HS-5 (cell line): ENCODE measurements around the gene EPHA10.
"Not testable (repeated sequence)": the region's sequence is repeated elsewhere in the genome, so short reads cannot be mapped to it uniquely, and the experiment has no call there.

Experiments
- DNase-seq: peaks from one replicate; pipeline ENCODE4 v3.0.0-alpha.2; 2012; ENCODE audit warnings: low read depth

Gene EPHA10

GRCh38 chr1:37764888-37765441 lies at the start of gene EPHA10:
Gene EPHA10 (minus strand): TSS chr1:37765120. CDS start chr1:37765066, 54 bp downstream.
- DNase-seq, result no peak

GRCh38 chr1:37814252-37814651 lies 49.3 kb upstream of the EPHA10 start:
- no peak for DNase-seq

GRCh38 chr1:37813529-37814145 lies 48.7 kb upstream of the EPHA10 start:
- DNase-seq, result no peak

GRCh38 chr1:37811027-37811655 lies 46.2 kb upstream of the EPHA10 start:
- DNase-seq, result no peak

GRCh38 chr1:37809942-37810341 lies 45.0 kb upstream of the EPHA10 start:
- no peak for DNase-seq

GRCh38 chr1:37808369-37809319 lies 43.7 kb upstream of the EPHA10 start:
- no peak for DNase-seq

GRCh38 chr1:37807555-37808368 lies 42.8 kb upstream of the EPHA10 start, which contains the start of the genes C1orf122 and YRDC:
Gene C1orf122 (plus strand): TSS chr1:37807790. CDS start chr1:37808405, 615 bp downstream.
Gene YRDC (minus strand): TSS chr1:37808208. CDS start chr1:37808180, 28 bp downstream.
- no peak for DNase-seq

- DNase-seq, result no peak
Measured at GRCh38 chr1:37807220-37807554, 42.3 kb upstream of the EPHA10 start.

DNA sequence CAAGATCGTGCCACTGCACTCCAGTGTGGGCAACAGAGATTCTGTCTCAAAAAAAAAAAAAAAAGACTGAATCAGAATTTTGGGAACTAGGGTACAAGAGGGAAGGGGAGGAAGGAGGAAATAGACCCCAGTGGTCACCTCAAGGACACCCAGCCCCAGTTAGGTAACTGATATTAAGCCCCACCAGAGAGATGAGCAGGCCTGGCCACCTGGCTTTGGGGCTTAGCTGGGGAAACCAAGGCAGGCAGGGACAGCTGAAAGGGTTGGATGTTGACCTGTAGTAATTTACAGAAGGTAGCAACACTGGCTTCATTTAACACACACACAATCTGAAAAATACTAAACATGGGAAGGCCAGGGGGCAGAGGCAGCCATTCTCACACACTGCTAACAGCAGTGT lies 37.5 kb upstream of the EPHA10 start:
- no peak for DNase-seq

DNA sequence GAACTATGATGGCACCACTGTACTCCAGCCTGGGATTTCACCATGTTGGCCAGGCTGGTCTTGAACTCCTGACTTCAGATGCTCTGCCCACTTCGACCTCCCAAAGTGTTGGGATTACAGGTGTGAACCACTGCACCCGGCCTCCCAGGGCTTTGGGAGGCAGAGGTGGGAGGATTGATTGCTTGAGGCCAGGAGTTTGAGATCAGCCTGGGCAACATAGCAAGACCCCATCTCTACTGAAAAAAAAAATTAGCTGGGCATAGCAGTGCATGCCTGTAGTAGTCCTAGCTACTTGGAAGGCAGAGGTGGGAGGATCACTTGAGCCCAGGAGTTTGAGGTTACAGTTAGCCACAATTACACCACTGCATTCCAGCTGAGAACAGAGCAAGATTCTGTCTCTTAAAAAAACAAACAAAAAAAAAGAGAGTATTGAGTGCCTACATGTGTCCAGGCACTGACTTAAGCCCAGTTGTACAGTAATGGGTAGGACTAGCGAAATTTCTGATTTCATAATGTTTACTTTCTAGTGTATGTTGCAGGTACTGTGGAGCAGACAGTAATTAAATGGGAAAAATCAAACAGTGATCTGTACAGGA lies 32.9 kb upstream of the EPHA10 start:
- DNase-seq, result no peak

DNA sequence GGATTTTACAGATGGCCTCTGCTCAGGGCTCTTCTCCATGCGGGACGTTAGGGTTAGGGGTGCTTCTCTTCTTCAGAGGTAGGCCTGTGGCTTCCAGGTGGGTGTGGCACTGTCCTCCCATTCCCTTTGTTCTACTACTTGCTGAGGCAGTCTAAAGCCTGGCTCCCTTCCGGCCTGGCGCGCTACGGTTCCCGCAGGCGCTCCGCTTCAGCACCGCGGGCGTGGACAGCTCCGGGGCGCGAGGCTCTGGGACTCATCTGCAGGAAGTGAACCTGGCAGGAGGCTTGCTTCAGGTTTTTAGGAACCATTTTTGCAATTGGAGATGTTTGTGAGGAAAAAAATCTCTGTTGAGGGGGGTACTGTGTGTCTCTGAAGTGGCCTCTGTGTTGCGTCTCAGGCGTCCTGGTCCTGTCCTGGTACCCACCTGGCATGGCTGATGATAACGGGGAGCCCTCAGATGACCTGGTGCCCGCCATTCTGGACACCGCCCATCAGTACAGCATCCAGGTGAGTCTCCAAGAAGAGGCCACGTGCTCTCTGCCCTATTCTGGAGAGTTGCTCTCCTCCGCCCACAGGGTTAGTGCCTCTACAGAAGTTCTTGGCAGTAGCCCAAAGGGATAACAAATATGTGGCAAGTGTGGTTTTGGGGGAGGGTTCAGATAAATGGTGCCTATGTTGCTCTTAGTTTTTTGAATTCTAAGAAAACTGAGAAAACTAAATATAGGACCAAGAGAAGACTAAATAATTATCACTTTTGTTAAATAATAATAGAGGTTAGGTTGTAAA lies 30.6 kb upstream of the EPHA10 start:
- DNase-seq, result no peak

DNA sequence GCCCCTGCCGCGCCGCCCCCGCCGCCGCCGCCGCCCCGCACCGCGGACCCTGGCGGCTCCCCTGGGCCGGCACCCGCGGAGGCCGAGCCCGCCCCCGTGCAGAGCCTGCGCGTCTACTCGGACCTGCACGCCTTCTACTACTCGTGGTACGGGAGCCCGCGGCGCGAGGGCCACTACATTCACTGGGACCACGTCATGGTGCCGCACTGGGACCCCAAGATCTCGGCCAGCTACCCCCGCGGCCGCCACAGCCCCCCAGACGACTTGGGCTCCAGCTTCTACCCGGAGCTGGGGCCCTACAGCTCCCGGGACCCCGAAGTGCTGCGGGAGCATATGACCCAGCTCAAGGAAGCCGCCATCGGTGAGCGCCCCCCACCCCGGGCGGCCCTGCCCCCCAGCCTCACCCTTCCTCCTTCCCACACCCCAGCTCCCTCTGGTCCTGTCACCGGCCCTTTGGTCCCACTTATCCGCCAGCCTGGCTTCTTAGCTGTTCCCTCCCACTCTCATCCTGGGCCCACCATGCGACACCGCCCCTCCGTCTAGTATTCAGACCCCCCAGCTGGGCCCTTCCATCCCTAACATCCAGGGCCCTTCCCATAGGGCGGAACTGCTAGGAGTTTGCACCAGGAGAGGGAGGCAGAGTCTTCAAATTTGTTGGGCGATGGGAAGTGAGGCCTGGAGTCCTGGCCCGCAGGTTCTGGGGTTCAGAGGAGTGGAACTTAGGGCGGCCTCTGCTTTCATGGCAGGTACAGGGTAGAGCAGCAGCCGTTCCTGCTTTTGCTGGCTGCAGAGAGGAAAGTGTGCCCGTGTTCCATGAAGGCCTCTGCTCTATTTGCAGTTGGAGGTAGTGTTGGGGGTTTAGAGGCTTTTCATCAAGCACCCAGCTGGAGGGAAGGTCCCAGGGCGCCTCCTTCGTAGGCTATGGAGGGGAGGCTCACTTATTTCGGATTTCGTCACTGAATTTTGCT lies 29.7 kb upstream of the EPHA10 start:
- DNase-seq, result no peak

- DNase-seq, result no peak
Measured at GRCh38 chr1:37793773-37794371, 29.0 kb upstream of the EPHA10 start, which contains the start of gene MANEAL. Gene MANEAL (plus strand): TSS chr1:37793847. CDS start chr1:37794183, 336 bp downstream.

- DNase-seq, result no peak
Measured at GRCh38 chr1:37792943-37793686, 28.2 kb upstream of the EPHA10 start.

DNA sequence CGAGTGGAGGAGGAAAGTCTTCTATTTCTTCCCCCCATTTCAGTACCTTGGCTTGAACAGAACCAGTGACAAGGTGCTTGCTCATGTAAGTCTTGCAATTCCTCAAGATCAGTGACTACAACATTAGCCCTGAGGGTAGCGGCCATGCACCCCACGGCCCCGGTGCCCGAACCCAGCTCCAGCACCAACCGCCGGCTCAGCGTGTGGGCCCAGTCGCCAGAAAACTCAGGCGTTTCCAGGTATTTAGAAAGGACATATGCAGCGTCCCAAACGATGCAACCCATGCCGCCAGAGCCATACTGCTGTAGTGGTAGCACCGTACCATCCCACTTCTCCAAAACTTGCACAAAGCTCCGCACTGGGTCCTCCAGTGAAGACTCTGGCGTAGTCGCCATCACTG lies 17.6 kb upstream of the EPHA10 start:
- DNase-seq, result no peak

GRCh38 chr1:37778654-37779053 lies 13.7 kb upstream of the EPHA10 start:
- no peak for DNase-seq

DNA sequence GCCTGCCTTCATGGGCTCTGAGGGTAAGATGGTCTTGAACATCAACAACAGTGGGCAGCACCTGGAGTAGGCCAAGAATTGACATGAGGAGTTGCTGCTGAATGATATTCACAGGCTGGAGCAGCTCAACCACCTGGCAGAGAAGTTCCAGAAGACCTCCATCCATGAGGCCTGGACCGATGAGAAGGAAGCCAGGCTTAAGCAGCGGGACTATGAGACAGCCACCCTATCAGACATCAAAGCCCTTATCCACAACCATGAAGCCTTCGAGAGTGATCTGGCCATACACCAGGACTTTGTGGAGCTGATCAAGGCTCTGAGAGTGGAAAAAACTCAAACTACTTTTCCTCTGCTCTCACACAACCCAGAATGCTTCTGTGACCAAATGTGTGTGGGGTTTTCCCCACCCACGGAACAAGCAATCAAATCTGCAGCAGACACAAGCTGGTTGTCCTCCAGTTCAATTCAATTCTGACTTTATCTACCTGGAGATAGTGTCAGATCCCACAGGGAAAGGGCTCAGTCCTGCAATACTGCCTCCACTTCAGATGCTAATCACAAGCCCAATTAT lies 12.1 kb upstream of the EPHA10 start:
- no peak for DNase-seq

DNA sequence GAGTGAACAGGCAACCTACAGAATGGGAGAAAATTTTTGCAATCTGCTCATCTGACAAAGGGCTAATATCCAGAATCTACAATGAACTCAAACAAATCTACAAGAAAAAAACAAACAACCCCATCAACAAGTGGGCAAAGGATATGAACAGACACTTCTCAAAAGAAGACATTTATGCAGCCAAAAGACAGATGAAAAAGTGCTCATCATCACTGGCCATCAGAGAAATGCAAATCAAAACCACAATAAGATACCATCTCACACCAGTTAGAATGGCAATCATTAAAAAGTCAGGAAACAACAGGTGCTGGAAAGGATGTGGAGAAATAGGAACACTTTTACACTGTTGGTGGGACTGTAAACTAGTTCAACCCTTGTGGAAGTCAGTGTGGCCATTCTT lies 6.5 kb upstream of the EPHA10 start:
- not testable (repeated sequence) for DNase-seq
